SKM-1 treated with dmso at 0.1 percent for 144 hours (cell line): ENCODE data around the gene DYNLT2B.
"Not testable (repeated sequence)": the region's sequence is repeated elsewhere in the genome, so short reads cannot be mapped to it uniquely, and the experiment has no call there.

Source experiments
- DNase-seq: peaks from one replicate; lab custom pipeline; 2025; ENCODE audit not compliant: unreplicated experiment; lab: John Stamatoyannopoulos, UW

DYNLT2B gene

DNA sequence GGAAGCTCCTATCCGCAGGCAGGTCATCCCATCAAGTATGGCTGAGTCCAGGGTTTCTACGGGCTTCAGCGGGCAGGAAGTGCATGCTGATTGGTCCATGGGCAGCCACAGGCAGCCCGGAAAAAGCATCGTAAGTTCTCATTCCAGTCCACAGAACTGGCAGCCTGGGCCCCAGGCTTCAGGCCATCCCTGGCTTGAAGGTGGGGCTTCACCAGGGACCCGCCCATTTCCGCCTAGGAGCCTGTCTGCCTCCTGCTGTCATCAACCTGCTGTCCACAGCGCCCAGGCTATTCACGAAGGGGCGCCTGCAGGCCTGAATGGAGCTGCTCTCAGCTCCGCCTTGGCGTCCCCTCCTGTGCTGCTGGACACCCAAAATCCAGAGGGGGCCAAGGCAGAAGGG is 44.4 kb downstream of the DYNLT2B start:
- no peak for DNase-seq

DNA sequence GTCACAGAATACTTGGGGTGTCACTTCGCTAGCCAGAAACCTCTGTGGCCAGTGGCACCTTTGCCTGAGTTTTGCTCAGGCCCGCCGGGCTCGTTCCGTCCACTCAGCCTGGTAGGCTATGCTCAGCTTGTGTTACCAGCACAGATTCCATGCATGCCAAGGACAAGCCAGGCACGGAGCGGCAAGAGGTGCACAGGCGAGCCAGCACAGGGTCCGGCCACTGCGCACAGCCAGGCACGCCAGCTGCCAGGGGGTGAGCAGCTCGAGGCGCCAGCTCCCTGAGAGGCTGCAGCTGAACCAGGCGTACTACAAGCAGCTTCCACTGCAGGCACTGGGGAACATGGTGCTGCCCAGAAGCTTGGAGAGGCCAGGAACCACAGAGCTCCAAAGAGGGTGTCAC is 45.2 kb downstream of the DYNLT2B start:
- no peak for DNase-seq

DNA sequence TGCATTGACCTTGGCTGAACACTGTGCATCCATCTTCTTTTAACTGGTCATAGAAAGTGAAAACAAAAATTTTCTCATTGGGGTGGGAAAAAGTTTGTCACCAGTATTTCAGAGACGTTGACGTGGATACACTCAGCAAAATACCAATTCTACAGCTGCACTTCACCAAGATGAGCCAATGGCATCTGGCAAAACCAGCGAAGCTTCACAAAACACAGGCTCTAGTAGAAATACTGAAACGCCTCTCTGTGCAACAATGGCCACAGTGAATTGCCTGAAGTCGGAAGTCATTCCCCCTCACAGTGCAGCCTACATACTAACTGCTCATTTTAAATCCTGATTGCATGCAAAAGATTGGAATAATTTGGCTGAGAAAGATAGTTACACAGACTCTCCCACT is 47.5 kb downstream of the DYNLT2B start:
- DNase-seq: no peak

DNA sequence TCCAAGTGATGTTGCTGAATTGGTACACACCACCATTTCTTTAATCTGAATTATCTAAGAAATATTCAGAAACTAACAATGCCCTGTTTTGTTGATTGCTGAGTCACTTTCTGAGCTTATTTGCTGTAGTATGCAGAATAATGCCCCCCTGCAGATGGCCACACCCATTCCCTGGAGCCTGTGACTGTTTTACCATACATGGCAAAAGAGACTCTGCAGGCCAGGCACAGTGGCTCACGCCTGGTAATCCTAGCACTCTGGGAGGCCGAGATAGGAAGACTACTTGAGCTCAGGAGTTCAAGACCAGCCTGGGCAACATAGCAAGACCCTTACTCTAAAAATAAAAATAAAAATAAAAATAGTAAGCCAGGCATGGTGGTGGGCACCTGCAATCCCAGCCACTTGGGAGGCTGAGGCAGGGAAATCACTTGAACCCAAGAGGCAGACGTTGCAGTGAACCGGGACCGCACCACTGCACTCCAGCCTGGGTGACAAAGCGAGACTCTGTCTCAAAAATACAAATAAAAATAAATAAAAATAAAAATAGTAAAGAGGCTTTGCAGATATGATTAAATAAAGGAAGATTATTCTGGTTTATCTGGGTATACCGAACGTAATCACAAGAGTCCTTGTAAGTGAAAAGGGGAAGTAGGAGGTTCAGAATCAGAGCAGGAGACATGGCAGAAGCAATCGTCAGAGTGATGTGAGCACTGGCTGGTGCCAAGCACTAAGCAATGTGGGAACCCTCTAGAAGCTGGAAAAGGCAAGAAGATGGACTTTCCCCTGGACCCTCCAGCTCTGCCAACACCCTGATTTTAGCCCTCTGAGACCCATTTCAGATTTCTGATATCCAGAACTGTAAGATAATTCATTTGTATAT is 49.5 kb downstream of the DYNLT2B start:
- no peak for DNase-seq

DNA sequence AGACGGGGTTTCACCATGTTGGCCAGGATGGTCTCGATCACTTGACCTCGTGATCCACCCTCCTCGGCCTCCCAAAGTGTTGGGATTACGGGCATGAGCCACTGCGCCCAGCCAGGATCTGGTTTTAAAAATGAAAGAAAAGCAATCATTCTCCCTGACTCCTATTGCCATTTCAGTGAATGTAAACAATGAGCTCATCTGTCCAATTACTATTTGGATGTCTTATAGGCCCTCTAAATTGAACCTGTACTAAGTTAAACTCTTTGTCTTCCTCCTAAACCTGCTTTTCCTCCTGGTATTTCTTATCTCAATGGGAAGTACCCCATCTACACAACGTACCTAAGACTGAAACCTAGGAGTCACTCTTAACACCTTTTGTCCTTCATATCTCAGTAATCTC is 54.2 kb downstream of the DYNLT2B start:
- no peak for DNase-seq

DNA sequence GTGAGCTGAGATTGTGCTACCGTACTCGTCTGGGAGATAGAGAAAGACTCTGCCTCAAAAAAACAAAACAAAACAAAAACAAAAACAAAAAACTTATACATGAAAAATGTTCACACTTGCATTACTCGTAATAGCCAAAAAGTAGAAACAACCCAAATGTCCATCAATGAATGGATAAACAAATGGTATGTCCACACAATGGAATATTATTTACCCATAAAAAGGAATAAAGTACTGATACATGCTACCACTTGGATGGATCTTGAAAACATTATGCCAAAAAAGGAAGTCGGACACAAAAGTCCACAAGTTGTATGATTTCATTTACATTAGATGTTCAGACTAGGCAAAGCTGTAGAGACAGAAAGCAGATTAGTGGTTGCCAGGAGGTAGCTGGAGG is 57.3 kb downstream of the DYNLT2B start:
- no peak for DNase-seq

DNA sequence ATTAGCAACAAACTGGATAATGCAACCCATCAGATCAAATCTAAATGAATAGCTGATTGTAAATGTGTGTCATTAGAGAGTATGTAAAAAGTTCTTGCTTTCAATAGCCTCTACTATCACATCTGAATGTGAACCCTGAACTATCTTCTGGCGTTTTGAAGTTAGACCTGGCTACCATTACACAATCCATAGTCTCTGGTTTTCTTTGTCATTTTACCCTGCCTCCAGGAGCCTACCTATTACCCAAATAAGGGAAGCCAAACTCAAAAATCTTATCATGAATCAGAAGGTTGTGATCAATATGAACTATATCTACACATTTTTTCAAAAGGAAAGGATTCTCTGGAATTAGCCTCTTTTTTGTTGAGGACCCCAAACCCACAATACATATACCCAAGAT is 62.3 kb downstream of the DYNLT2B start:
- no peak for DNase-seq

DNA sequence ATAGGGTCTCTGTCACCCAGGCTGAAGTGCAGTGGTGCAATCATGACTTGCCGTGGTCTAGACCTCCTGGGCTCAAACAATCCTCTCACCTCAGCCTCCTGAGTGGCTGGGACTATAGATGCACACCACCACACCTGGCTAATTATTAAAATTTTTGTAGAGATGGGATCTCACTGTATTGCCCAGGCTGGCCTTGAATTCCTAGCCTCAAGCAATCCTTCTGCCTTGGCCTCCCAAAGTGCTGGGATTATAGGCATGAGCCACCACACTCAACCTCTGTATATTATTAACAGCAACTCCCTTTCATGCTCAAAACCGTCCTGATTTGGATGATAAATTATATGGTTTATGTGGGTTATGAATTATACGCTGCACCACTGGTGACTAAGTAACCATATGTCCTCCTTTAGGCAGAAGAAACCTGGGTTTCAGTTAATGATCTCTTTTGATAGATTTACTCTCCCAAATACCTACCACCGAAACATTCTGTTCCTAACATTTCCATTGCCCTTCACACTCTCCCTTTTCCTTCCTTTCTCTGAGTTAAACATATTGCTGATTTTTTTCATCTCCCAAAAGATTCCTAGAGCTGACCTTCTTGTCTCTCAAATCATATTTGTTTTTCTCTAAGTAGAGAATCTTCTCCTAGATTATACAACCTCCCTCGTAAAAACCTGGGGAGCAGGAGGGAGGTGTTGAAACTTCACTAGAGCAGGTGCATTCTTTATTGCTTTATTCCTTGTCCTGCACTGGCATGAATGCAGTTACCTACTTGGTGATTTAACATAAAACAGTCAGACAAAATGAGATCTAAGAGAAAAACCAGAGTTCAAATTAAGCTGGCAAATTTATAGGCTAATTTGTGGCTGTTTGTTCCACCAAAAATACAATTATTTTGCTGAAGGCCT is 63.4 kb downstream of the DYNLT2B start:
- DNase-seq: no peak

DNA sequence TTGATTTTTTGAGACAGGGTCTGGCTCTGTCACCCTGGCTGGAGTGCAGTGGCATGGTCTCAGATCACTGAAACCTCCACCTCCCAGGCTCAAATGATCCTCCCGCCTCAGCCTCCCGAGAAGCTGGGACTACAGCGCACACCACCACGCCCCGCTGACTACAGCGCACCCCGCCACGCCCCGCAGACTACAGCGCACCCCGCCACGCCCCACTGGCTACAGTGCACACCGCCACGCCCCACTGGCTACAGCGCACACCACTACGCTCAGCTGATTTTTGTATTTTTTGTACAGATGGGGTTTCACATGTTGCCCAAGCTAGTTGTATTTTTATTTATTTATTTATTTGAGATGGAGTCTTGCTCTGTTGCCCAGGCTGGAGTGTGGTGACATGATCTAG is 66.1 kb downstream of the DYNLT2B start:
- DNase-seq: no peak

DNA sequence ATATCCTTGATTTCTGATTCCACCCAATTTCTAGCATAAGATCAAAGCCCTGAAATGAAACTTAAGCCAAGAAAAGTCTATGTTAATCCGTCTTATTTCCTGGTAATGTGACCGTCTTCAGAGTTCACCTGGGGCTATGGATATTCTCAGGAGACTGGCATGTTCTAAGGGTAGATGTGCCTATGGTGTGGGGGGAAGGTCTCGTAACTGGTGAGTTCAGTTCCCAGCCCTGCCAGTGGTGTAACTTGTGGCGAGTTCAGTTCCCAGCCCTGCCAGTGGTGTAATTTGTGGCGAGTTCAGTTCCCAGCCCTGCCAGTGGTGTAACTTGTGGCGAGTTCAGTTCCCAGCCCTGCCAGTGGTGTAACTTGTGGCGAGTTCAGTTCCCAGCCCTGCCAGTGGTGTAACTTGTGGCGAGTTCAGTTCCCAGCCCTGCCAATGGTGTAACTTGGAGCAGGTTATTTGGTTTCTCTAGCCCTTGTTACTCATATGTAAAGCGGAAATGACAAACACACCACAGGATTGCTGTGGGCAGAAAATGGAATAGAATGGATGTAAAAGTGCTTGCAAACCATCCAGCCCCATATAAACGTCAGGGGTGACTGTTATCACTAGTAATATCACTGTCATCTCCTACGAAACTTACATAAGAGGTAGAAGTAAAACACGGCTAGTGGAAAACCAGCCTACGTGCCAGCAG is 71.3 kb downstream of the DYNLT2B start:
- peak; percentile 76 for DNase-seq

DNA sequence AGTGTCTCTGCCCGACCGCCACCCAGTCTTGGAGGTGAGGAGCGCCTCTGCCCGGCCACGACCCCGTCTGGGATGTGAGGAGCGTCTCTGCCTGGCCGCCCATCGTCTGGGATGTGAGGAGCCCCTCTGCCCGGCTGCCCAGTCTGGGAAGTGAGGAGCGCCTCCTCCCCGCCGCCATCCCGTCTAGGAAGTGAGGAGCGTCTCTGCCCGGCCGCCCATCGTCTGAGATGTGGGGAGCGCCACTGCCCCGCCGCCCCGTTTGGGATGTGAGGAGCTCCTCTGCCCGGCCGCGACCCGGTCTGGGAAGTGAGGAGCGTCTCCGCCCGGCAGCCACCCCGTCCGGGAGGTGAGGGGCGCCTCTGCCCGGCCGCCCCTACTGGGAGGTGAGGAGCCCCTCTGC is 73.9 kb downstream of the DYNLT2B start:
- DNase-seq: not testable (repeated sequence)

DNA sequence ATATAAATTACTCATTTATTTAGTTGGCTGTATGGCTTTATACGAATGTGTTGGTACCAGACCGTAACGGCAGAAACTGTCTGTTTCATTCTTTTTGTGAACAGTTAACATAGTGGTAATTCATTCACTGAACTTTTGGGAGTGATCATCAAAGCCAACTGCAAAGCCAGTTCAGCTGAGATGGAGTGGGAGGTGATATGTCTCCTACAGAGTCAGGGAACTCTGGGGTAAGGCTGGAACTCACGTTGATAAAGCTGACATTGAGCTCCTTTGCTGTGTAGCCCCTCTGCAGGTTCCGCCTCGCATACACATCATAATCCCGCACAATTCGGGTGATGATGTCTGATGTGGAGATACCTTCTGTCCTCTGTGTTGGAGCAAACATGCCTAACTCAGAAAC is 76.3 kb downstream of the DYNLT2B start:
- DNase-seq: no peak
